Fibroblast of gingiva (primary cell): ENCODE results near the gene SAPCD1.
A peak's percentile ranks its signal among the peaks of the same experiment; 100 is the strongest.
"Not testable (repeated sequence)": the region's sequence is repeated elsewhere in the genome, so short reads cannot be mapped to it uniquely, and the experiment has no call there.

Experiments
- DNase-seq: peaks from one replicate; pipeline ENCODE4 v3.0.0-alpha.2; 2011; ENCODE audit warnings: low read depth

Gene SAPCD1

DNA sequence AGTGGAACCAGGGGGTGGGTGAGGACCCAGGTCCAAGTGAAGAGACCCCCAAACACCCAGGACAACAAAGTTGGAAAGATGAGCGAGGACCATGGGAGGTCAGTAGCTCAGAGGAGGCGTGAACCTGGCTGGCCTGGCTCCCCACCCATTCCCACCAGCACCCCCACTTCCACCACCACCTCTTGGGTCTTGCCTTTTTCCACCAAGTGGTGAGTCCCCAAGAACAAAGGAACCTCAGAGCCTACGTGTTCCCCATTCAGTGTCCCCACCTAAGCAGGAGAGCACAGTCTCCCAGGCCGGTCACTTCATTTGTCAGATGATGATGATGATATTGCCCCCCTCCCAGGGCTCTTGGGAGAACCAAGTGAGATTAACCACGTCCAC, 15.2 kb downstream of the SAPCD1 start:
- no peak for DNase-seq

- no peak for DNase-seq
These were observed 15.7 kb downstream of the SAPCD1 start for GRCh38 chr6:31778193-31778592.

DNA sequence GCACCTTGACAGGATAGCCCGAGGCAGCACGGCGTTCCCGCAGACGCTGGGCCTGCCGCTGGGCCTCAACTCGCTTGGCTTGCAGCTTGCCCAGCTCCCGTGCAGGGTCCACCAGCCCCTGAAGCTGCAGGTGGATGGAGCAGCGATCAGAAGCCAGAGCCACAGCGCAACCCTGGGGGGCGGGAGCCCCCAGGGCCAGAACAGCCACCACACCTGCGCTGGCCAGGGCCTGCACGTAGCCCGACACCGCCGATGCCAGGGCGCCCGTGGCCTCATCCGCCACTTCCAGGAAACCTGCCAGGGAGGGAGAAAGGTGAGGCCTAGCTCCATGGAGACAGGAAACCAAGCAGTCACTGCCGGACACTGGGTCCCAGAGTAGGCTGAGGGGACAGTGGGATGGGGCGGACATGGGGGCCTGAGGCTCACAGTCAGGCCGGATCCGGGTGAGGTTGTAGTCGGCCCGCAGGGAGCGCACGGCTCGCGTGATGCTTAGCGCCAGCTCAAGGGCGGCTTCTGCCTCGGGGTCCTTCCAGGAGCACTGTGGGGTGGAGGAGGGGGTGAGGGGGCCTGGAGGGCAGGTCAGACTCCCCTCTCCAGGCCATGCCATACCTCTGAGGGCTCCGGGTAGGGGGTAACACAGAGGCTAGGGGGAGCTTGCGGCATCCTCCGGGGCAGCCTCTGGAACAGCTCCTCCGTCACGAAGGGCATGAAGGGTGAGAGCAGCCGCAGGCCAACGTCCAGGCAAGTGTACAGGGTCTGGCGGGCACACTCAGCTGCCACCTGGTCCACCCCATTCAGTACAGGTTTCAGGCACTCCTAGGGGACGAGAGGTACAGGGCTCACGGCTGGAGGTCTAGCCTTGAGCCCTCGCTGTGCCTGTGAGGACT, 16.8 kb downstream of the SAPCD1 start:
- DNase-seq, result no peak

DNA sequence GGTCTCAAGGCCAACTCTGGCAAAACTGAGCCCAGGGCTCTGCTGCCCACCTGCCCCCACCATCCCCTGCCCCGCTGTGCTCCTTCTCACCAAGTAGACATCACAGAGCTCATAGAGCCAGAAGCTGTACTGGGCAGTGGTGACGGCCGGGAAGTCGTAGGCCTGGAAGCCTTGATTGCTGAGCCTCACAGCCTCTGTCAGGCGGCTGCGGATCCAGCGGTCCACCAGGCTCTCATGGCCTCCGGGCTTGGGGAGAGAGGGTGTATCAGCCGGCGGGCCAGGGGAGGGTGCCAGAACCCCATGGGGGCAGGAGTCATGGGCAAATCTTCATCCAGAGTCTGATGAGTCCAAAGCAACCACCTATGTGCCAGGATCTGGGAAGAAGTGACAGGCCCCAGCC, 17.5 kb downstream of the SAPCD1 start:
- DNase-seq, result no peak

DNA sequence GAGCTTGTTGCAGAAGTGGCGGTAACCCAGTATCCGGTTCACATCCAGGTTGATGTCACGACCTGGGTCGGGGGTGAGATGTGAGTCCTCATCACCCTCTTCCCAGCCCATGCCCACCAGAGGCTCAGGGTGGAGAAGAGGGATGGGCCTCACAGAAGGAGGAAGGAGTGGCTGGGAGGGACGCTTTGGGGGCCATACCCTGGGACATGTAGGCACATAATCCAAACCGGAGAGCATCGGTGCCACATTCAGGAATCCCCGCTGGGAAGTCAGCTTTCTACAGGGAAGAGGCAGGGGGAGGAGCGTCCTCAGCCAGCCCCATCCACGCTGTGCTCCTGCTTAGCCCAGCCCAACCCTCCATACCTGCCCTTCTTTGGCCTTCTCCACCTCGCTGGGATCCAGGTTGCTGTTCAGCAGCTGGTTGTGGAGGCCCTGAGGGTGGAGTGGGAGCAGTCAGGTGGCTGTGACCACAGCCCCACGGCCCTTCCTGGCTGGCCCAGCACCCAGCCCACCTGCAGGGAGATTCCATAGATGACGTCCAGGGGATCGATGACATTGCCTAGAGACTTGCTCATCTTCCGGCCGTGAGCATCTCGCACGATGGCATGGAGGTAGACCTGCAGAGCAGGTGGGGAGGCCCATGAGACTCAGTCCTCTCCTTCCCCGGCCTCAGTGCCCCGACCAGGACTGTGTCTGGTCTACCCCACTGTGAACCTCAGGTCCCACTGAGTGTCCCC, 18.2 kb downstream of the SAPCD1 start:
- no peak for DNase-seq

GRCh38 chr6:31781244-31782125, 19.0 kb downstream of the SAPCD1 start:
- DNase-seq, result no peak

GRCh38 chr6:31782126-31782855, 19.8 kb downstream of the SAPCD1 start:
- DNase-seq, result no peak

DNA sequence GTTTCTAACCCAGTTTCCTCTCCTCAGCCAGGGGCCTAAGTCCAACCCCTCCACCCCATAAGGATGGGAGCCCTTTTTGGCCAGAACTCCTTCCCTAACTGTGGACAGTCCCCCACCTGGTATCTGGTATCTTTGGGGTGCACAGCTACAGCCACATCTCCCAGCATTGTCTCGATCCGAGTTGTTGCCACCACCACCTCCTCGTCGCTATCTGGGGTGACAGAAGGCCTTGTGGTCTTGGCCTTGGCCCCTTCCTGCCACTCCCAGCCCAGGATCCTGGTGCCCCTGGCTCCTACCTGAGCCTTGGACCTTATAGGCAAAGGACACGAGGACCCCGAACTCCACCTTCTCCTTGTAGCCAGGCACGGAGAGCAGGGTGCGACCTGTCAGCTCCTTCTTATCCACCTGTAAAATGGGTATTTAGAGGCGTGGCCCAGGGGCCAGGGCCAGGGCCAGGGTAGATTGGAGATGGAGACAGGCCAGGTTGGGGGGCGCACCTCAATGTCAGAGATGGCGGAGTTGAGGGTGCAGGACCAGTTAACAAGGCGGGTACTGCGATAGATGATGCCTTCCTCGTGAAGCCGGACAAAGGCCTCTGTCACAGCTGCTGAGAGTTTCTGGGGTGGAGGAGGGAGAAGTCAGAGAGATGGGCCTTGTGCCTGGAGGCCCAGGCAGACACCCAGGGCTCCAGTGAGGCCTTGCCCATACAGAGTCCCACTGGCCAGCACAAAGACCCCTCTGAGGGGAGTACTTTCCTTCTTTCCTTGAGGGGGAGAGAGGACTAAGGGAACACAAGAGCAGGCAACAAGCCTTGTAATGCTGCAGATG, 21.9 kb downstream of the SAPCD1 start:
- no peak for DNase-seq

DNA sequence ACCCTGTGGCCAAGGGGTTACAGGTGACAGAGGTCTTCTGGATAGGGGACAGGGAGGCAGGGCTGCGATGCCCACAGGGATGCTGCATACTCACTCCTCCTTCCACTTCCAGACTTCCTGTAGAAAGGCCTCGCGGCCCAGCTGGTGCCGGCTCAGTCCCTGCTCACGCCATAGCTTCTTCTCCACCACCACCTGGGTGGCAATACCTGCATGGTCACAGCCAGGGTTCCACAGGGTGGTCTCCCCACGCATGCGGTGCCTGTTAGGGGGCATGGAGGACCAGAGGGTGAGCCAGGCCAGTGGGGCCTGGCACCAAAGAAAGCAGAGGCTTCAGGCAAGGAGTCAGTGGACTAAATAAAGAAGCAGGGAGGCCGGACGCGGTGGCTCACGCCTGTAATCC, 23.0 kb downstream of the SAPCD1 start:
- no peak for DNase-seq

DNA sequence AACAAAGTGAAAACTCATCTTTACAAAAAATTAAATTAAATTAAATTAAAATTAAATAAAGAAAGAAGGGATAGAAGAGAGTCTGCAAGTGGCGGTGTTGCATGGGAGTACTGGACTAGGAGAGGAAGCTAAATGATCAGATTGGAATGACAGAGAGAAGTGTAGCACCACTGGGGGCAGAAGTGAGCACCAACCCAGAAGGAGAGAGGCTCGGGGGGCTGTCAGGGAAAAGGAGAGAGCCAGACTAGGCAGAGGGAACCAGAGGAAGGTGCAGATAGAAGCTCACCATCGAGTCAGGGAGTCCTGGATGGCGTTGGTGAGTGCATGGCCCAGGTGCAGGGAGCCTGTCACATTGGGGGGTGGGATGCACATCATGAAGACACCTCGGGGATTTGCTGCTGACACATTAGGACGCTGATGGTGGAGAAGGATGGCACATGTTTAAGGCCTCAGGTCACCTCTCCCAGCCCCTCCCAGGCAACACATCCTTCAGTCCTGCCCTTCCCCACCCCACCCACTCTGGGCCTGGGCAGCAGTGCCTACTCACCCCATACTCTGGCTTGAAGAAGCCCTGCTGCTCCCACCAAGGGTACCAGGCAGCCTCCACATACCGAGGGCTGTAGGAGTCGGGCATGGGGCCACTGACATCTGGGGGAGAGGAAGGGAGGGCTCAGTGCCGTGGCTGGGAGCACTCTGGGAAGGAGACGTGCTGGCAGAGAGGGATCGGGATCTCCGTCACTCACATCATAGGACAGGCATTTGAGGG, 29.1 kb downstream of the SAPCD1 start:
- peak; percentile 44 for DNase-seq

GRCh38 chr6:31792090-31792374, 29.6 kb downstream of the SAPCD1 start:
- no peak for DNase-seq

GRCh38 chr6:31792761-31793171, 30.3 kb downstream of the SAPCD1 start:
- no peak for DNase-seq

DNA sequence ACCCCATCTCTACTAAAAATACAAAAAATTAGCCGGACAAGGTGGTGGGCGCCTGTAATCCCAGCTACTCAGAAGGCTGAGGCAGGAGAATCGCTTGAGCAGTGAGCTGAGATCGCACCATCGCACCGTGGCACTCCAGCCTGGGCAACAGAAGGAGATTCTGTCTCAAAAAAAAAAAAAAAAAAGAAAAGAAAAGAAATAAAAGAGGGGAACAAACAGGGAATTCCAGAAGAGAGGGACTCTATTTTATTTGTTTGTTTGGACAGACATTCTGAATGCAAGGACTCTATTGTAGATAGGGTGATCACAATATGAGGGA, 31.4 kb downstream of the SAPCD1 start:
- DNase-seq, result not testable (repeated sequence)

- peak; percentile 57 for DNase-seq
These were observed 31.9 kb downstream of the SAPCD1 start for GRCh38 chr6:31794294-31794865.

DNA sequence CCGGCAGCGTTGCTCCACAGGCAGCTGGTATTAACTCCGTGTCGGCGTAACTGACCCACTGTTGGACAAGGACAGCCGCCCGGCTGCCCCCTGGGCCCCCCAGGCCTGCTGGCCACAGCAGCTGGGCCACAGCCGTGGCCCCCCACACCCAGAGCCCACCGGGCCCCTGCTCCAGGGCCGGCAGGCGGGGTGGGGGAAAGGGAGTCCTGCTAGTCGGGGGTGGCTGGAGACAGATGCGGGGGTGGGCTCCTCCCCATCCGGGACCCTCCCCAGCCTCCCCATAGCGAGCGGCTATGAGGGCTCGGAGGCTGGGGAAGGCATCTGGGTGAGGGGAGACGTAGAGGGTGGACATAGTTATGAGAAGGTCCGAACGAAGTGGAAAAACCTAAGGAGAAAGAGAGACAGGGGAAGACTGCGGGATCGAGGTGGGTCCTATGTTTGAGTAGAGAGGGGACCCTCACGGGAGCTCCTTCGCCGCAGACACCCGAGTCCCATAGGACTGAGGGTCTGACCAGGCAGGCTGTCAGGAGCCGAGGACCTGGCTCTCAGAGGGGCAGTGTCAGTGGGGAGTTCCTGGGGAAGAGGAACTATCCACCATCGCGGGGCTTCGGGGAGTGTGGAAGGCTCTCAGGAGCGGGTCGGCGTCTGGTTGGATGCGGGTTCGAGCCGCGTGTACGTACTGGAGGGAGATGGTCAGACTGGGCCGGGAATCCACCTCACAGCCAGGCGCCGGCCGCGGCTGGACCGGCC, 32.6 kb downstream of the SAPCD1 start:
- no peak for DNase-seq

- peak; percentile 89 for DNase-seq
These were observed 33.3 kb downstream of the SAPCD1 start, which contains the start of gene VARS1 for GRCh38 chr6:31795616-31796298. Gene VARS1, minus strand, starts transcription at chr6:31795752. Its CDS starts 535 bp downstream, at chr6:31795217.

DNA sequence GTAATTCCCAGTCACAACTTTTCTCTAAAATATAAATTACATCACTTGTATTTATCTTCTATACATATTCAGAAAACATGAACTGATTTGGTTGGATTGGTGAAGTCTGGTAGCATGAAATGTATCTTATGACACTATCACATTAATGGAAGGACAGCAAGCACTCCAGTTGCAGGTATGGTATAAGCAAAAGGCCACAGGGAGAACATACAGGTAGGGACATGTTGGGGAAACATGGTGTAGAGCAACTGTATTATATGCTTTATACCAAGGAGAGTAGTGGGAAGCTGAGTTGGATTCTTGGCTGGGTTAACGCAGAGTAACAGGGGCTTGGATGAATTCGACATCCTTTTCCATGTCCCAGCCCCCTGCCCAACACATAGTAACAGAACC, 34.5 kb downstream of the SAPCD1 start:
- DNase-seq, result no peak

DNA sequence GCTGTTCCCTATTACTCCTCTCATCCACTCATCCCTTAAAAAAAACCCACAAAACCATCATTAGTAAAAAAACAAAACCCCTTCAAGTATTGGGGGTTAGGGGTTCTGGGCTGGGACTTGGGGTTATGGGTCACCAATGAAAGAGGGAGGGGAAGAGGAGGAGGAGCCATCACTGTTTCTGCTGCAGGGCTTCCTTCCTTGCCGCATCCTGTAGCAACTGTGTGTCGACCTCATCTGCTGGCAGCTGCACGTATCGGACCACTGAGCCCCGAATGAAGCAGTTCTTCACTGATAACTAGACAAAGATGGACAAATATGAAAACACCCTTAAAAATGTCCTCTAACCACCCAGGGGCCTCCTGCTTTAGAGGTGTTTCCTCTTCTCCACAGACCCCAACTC, 35.1 kb downstream of the SAPCD1 start:
- DNase-seq, result no peak

DNA sequence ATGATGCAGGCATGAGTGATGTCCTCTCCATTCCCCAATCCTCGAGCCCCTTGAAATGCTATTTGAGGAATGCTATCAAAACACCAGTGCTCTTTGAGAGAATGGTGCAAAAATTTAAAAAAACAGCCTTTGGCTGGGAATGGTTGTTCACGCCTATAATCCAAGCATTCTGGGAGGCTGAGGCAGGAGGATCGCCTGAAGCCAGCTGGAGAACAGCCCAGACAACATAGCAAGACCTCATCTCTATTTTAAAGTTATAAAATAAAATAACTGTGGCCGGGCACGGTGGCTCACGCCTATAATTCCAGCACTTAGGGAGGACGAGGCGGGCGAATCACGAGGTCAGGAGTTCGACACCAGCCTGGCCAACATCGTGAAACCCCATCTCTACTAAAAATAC, 37.3 kb downstream of the SAPCD1 start:
- no peak for DNase-seq
